ENCODE measurements around the gene ARHGAP6. TPM values are rescaled to one million over a fixed set of nuclear protein-coding genes. Genes with fewer than 3 reads are reported as not detected.

ARHGAP6 gene
- total and polyA plus RNA-seq, 2 experiments from 2014 or later = 0.26 to 0.59 TPM

GRCh38 chrX:11472381-11472780 lies 193.3 kb downstream of the ARHGAP6 start:
- H3F3A ChIP-seq (replicated peaks; ENCODE audit: low read depth) = no peaks in the 10 kb centered on the region
- ATAC-seq (no peak), DNase-seq (ENCODE audit: low spot score) (no peak)
- H3K4me1 Mint-ChIP-seq = no peaks in the 10 kb centered on the region
- H3K27ac ChIP-seq (ENCODE audit: low read depth) = no peak overlapping the region
- no peaks in the 10 kb centered on the region for H3K79me2 ChIP-seq (replicated peaks; ENCODE audit: insufficient read depth)
- no peaks in the 10 kb centered on the region for H4K20me1 ChIP-seq (replicated peaks; ENCODE audit: insufficient read depth)
- no peaks in the 10 kb centered on the region for H3K4me1 ChIP-seq (ENCODE audit: insufficient read depth)
- H3K9me3 Mint-ChIP-seq = no peaks in the 10 kb centered on the region
- H3K4me3 ChIP-seq = no peak overlapping the region
- H3K27ac Mint-ChIP-seq = no peak overlapping the region
- H3K27me3 ChIP-seq (ENCODE audit: insufficient read depth) = no peaks in the 10 kb centered on the region
- no peak overlapping the region for H3K4me2 ChIP-seq
- H3K36me3 Mint-ChIP-seq (ENCODE audit: low read depth) = no peaks in the 10 kb centered on the region
- no peak overlapping the region for H3K4me3 Mint-ChIP-seq
- no peaks in the 10 kb centered on the region for H3K36me3 ChIP-seq (ENCODE audit: insufficient read depth)
- H3K9me2 ChIP-seq (ENCODE audit: insufficient read depth) = no peaks in the 10 kb centered on the region
- peaks cover 2% of the 10 kb centered on the region for H3K27me3 Mint-ChIP-seq (ENCODE audit: insufficient read depth, low read depth, poor library complexity)
- no peak overlapping the region for H2AFZ ChIP-seq
- TF ChIP-seq, protein P1, sequence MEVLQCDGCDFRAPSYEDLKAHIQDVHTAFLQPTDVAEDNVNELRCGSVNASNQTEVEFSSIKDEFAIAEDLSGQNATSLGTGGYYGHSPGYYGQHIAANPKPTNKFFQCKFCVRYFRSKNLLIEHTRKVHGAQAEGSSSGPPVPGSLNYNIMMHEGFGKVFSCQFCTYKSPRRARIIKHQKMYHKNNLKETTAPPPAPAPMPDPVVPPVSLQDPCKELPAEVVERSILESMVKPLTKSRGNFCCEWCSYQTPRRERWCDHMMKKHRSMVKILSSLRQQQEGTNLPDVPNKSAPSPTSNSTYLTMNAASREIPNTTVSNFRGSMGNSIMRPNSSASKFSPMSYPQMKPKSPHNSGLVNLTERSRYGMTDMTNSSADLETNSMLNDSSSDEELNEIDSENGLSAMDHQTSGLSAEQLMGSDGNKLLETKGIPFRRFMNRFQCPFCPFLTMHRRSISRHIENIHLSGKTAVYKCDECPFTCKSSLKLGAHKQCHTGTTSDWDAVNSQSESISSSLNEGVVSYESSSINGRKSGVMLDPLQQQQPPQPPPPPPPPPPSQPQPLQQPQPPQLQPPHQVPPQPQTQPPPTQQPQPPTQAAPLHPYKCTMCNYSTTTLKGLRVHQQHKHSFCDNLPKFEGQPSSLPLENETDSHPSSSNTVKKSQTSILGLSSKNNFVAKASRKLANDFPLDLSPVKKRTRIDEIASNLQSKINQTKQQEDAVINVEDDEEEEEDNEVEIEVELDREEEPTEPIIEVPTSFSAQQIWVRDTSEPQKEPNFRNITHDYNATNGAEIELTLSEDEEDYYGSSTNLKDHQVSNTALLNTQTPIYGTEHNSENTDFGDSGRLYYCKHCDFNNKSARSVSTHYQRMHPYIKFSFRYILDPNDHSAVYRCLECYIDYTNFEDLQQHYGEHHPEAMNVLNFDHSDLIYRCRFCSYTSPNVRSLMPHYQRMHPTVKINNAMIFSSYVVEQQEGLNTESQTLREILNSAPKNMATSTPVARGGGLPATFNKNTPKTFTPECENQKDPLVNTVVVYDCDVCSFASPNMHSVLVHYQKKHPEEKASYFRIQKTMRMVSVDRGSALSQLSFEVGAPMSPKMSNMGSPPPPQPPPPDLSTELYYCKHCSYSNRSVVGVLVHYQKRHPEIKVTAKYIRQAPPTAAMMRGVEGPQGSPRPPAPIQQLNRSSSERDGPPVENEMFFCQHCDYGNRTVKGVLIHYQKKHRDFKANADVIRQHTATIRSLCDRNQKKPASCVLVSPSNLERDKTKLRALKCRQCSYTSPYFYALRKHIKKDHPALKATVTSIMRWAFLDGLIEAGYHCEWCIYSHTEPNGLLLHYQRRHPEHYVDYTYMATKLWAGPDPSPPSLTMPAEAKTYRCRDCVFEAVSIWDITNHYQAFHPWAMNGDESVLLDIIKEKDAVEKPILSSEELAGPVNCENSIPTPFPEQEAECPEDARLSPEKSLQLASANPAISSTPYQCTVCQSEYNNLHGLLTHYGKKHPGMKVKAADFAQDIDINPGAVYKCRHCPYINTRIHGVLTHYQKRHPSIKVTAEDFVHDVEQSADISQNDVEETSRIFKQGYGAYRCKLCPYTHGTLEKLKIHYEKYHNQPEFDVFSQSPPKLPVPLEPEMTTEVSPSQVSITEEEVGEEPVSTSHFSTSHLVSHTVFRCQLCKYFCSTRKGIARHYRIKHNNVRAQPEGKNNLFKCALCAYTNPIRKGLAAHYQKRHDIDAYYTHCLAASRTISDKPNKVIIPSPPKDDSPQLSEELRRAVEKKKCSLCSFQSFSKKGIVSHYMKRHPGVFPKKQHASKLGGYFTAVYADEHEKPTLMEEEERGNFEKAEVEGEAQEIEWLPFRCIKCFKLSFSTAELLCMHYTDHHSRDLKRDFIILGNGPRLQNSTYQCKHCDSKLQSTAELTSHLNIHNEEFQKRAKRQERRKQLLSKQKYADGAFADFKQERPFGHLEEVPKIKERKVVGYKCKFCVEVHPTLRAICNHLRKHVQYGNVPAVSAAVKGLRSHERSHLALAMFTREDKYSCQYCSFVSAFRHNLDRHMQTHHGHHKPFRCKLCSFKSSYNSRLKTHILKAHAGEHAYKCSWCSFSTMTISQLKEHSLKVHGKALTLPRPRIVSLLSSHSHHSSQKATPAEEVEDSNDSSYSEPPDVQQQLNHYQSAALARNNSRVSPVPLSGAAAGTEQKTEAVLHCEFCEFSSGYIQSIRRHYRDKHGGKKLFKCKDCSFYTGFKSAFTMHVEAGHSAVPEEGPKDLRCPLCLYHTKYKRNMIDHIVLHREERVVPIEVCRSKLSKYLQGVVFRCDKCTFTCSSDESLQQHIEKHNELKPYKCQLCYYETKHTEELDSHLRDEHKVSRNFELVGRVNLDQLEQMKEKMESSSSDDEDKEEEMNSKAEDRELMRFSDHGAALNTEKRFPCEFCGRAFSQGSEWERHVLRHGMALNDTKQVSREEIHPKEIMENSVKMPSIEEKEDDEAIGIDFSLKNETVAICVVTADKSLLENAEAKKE (CRISPR knock-in tag; IDR thresholded peaks at IDR 0.05) = no peak

- H3K4me2 ChIP-seq = no peak overlapping the region
- DNase-seq (ENCODE audit: low spot score) (no peak), ATAC-seq (no peak)
- Mint-ChIP-seq H3K9me3 (no peaks in the 10 kb centered on the region), H3K4me1 (no peaks in the 10 kb centered on the region), H3K4me3 (no peak overlapping the region), H3K27ac (no peak overlapping the region), H3K27me3 (ENCODE audit: insufficient read depth, low read depth, poor library complexity) (peaks cover 2% of the 10 kb centered on the region), H3K36me3 (ENCODE audit: low read depth) (no peaks in the 10 kb centered on the region)
- no peaks in the 10 kb centered on the region for H3F3A ChIP-seq (replicated peaks; ENCODE audit: low read depth)
- TF ChIP-seq STAT1 (IDR thresholded peaks at IDR 0.05; ENCODE audit: unreplicated experiment) (no peak), NANOG (IDR thresholded peaks at IDR 0.05; ENCODE audit: borderline replicate concordance) (no peak), JUNB (IDR thresholded peaks at IDR 0.05; ENCODE audit: unreplicated experiment) (no peak)
- H3K27ac ChIP-seq (ENCODE audit: low read depth) = no peak overlapping the region
- H3K36me3 ChIP-seq (ENCODE audit: insufficient read depth) = no peaks in the 10 kb centered on the region
- no peaks in the 10 kb centered on the region for H3K4me1 ChIP-seq (ENCODE audit: insufficient read depth)
- H3K79me2 ChIP-seq (replicated peaks; ENCODE audit: insufficient read depth) = no peaks in the 10 kb centered on the region
- no peaks in the 10 kb centered on the region for H4K20me1 ChIP-seq (replicated peaks; ENCODE audit: insufficient read depth)
- no peaks in the 10 kb centered on the region for H3K9me2 ChIP-seq (ENCODE audit: insufficient read depth)
- no peak overlapping the region for H3K4me3 ChIP-seq
- no peaks in the 10 kb centered on the region for H3K27me3 ChIP-seq (ENCODE audit: insufficient read depth)
- H2AFZ ChIP-seq = no peak overlapping the region
Measured at GRCh38 chrX:11470250-11470974, 195.3 kb downstream of the ARHGAP6 start.
